ENCODE data around the gene NBEA.

Gene NBEA

GRCh38 chr13:35179494-35179893 lies 237.4 kb downstream of the NBEA start:
- DNase-seq (ENCODE audit: low read depth in 1 of 2, low spot score in 1 of 2): no peak
- no peaks in the 10 kb centered on the region for H3K27me3 ChIP-seq (ENCODE audit: insufficient read depth, poor library complexity, severe bottlenecking)
- H3K27ac ChIP-seq (replicated peaks): no peak overlapping the region
- H3K4me3 ChIP-seq (replicated peaks; ENCODE audit: insufficient read depth, low read length): no peak overlapping the region
- TF ChIP-seq GABPA (IDR thresholded peaks at IDR 0.05; ENCODE audit: low read depth) (no peak), REST (IDR thresholded peaks at IDR 0.05; ENCODE audit: insufficient replicate concordance, low read depth) (no peak), POLR2AphosphoS5 (IDR thresholded peaks at IDR 0.05; ENCODE audit: low read depth) (no peak), SPI1 (IDR thresholded peaks at IDR 0.05; ENCODE audit: borderline replicate concordance, low read depth) (no peak), CTCF (IDR thresholded peaks at IDR 0.05; ENCODE audit: insufficient read depth, low read length) (no peak)

GRCh38 chr13:35179920-35180663 lies 238.0 kb downstream of the NBEA start:
- Histone ChIP-seq H3K27ac (replicated peaks) (no peak overlapping the region), H3K4me3 (replicated peaks; ENCODE audit: insufficient read depth, low read length) (no peak overlapping the region), H3K27me3 (ENCODE audit: insufficient read depth, poor library complexity, severe bottlenecking) (no peaks in the 10 kb centered on the region)
- no peak for DNase-seq (ENCODE audit: low read depth in 1 of 2, low spot score in 1 of 2)
- TF ChIP-seq SPI1 (IDR thresholded peaks at IDR 0.05; ENCODE audit: borderline replicate concordance, low read depth): no peak
- no peak for TF ChIP-seq GABPA (IDR thresholded peaks at IDR 0.05; ENCODE audit: low read depth)
- TF ChIP-seq CTCF (IDR thresholded peaks at IDR 0.05; ENCODE audit: insufficient read depth, low read length): no peak
- TF ChIP-seq POLR2AphosphoS5 (IDR thresholded peaks at IDR 0.05; ENCODE audit: low read depth): no peak
- no peak for TF ChIP-seq REST (IDR thresholded peaks at IDR 0.05; ENCODE audit: insufficient replicate concordance, low read depth)

- Histone ChIP-seq H3K27ac (replicated peaks) (no peak overlapping the region), H3K27me3 (ENCODE audit: insufficient read depth, poor library complexity, severe bottlenecking) (no peaks in the 10 kb centered on the region), H3K4me3 (replicated peaks; ENCODE audit: insufficient read depth, low read length) (no peak overlapping the region)
- DNase-seq (ENCODE audit: low read depth in 1 of 2, low spot score in 1 of 2): no peak
- TF ChIP-seq POLR2AphosphoS5 (IDR thresholded peaks at IDR 0.05; ENCODE audit: low read depth) (no peak), SPI1 (IDR thresholded peaks at IDR 0.05; ENCODE audit: borderline replicate concordance, low read depth) (no peak), CTCF (IDR thresholded peaks at IDR 0.05; ENCODE audit: insufficient read depth, low read length) (no peak), GABPA (IDR thresholded peaks at IDR 0.05; ENCODE audit: low read depth) (no peak), REST (IDR thresholded peaks at IDR 0.05; ENCODE audit: insufficient replicate concordance, low read depth) (no peak)
Measured at GRCh38 chr13:35190241-35190640, 248.2 kb downstream of the NBEA start.
